NAMALWA (cell line): ENCODE data around the gene CD302.
"Not testable (repeated sequence)": the region's sequence is repeated elsewhere in the genome, so short reads cannot be mapped to it uniquely, and the experiment has no call there.

Experiments used
- DNase-seq: peaks from one replicate; pipeline ENCODE4 v3.0.0-alpha.2; 2015; ENCODE audit warnings: low spot score

Gene CD302

GRCh38 chr2:159748089-159748488, 49.9 kb downstream of the CD302 start:
- no peak for DNase-seq

- not testable (repeated sequence) for DNase-seq
These were observed 52.8 kb downstream of the CD302 start for GRCh38 chr2:159745237-159745636.

- DNase-seq = no peak
These were observed 53.6 kb downstream of the CD302 start for GRCh38 chr2:159744363-159744762.

GRCh38 chr2:159742846-159743245, 55.2 kb downstream of the CD302 start:
- DNase-seq = no peak

- DNase-seq = no peak
These were observed 59.3 kb downstream of the CD302 start for GRCh38 chr2:159738509-159739390.

- DNase-seq = no peak
These were observed 60.1 kb downstream of the CD302 start for GRCh38 chr2:159737917-159738296.

GRCh38 chr2:159737292-159737916, 60.6 kb downstream of the CD302 start:
- DNase-seq = no peak

- no peak for DNase-seq
These were observed 62.0 kb downstream of the CD302 start for GRCh38 chr2:159736048-159736447.

- DNase-seq = no peak
These were observed 62.4 kb downstream of the CD302 start for GRCh38 chr2:159735648-159736047.

- DNase-seq = no peak
These were observed 69.4 kb downstream of the CD302 start for GRCh38 chr2:159728629-159729028.

GRCh38 chr2:159725713-159726112, 72.3 kb downstream of the CD302 start:
- DNase-seq = no peak

GRCh38 chr2:159724795-159725572, 73.0 kb downstream of the CD302 start:
- DNase-seq = not testable (repeated sequence)

- no peak for DNase-seq
These were observed 75.4 kb downstream of the CD302 start for GRCh38 chr2:159722580-159722979.

GRCh38 chr2:159720676-159721075, 77.3 kb downstream of the CD302 start:
- DNase-seq = no peak
